Putamen (tissue), 1 donor: ENCODE measurements around the gene RECQL.

ENCODE experiments used
- DNase-seq: peaks from one replicate; pipeline ENCODE4 v3.0.0-alpha.2; 2016; ENCODE audit warnings: low spot score

Gene RECQL, protein sequence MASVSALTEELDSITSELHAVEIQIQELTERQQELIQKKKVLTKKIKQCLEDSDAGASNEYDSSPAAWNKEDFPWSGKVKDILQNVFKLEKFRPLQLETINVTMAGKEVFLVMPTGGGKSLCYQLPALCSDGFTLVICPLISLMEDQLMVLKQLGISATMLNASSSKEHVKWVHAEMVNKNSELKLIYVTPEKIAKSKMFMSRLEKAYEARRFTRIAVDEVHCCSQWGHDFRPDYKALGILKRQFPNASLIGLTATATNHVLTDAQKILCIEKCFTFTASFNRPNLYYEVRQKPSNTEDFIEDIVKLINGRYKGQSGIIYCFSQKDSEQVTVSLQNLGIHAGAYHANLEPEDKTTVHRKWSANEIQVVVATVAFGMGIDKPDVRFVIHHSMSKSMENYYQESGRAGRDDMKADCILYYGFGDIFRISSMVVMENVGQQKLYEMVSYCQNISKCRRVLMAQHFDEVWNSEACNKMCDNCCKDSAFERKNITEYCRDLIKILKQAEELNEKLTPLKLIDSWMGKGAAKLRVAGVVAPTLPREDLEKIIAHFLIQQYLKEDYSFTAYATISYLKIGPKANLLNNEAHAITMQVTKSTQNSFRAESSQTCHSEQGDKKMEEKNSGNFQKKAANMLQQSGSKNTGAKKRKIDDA

DNA sequence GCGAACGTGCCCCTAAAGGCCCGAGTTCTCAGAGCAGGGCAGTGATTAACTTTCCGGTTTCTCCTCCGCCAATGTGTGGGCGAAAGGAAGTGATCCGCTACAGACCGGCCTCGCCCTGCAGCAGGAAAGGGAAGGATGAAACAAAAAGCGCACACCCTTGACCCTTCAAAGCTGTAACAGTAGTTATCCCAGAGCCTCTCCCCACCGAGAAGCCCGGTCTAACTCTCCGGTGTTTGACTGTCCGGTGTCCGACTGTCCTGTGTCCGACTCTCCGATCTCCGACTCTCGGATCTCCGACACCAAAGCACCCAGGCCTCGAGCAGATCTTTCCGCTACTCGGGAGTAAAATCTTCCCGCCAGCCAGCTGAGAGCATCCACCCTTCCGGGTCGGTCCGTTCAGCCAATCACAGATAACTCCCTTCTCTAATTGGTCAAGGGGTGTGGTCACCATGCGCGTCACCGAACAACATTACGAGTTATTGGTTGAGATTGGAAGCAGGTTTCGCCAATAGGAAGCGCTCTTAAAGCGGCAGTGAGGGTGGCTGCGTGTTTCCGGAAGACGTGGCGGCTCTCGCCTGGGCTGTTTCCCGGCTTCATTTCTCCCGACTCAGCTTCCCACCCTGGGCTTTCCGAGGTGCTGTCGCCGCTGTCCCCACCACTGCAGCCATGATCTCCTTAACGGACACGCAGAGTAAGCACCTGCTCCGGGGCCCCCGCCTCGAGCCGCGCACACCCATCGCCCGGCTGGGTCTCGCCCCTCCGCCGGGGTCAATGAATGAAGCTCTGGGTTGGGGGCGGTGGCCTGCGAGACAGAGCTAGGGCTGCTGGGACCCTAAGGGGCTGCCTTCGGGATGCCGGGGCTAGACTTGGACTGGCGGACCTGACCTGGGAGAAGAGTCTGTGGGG is at the start of gene RECQL, which contains the start of gene GOLT1B:
TSS of gene RECQL (minus strand) at position 378 of the 906 bp plus-strand sequence. CDS start 2,065 bp downstream, outside the sequence.
TSS of gene GOLT1B (plus strand) at position 532 of the 906 bp plus-strand sequence. CDS start at position 667, 135 bp downstream.
- peak; percentile 98 for DNase-seq

DNA sequence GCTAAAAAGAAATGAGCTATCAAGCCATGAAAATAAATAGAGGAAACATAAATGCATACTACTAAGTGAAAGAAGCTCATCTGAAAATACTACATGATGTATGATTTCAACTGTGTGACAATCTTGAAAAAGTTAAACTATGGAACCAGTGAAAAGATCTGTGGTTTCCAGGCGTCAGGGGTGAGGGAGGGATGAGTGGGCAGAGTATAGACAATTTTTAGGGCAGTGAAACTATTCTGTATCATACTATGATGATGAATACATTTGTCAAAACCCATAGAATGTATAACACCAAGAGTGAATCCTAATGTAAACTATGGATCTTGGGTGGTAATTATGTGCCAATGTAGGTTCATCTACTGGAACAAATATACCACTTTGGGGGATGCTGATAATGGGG is 46.0 kb upstream of the RECQL start:
- no peak for DNase-seq

DNA sequence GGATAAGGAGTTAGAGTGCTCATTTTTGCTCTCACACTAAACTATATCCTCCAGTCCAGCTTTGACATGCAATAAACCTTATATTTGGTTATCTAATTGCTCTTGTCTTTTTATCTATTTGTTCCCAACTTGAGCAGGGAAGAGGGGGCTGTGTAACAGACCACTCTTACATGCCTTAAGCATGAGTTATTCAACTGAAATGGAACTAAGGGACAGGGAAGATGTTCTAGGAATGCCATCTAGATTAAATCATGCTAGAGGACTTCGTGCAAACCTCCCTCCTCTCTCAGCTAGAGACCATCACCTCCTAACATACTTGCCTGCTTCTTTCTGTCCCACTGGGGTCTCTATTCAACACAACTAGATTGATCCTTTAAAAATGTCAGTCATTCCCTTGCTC is 45.3 kb upstream of the RECQL start:
- DNase-seq = no peak

DNA sequence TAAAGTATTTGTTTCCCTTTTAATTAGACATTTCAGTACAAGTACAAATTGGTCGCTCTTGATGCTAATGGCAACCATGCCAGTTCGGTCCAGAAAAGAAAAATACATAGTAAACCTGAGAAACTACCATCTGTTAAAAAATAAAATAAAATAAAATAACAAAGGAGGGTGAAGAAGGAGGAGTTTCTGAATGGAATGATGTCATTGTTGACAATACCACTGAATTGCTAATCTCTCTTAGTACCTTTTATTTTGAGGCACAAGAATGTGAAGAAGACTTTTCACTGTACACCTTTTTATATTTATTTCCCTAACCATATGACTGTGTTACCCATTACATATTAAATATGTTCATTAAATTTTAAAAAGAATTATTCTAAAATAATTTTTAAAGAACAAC is 44.1 kb upstream of the RECQL start:
- DNase-seq = no peak

DNA sequence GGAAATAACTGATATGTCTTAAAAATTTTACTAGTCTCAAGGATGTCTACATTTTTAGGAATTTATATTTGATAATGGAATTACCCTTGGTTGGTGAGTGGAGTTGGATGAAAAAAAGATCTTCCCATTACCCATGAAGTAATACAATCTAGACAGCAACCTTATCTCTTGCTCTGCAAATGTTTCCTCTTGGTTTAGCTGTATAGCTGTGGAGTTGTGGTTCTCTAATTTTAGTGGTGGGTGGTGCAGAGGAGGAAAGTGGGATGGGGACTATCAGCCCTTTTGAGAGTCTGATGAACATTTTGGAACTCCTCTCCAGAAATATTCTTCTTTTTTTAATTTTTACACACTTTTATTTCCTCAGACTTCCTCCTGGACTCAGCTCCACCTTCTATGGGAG is 41.7 kb upstream of the RECQL start:
- DNase-seq = no peak

DNA sequence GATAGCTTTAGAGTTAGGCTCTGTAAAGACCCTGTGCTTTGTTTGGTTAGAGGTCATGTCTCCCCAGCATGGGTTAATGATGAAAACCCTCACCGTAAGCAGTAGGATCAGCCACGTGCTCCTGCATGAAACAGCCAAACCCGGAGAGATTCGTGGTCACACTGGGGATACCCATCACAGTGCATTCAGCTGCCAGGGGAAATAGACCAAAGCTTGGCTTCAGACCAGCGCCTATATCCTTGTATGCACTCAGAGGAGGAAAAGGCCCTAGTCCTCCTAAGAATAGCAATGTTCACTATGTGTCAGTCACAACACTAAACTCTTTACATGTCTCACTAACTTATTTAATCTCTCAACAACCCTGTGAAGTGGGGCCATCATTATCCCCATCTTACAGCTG is 41.0 kb upstream of the RECQL start:
- no peak for DNase-seq

DNA sequence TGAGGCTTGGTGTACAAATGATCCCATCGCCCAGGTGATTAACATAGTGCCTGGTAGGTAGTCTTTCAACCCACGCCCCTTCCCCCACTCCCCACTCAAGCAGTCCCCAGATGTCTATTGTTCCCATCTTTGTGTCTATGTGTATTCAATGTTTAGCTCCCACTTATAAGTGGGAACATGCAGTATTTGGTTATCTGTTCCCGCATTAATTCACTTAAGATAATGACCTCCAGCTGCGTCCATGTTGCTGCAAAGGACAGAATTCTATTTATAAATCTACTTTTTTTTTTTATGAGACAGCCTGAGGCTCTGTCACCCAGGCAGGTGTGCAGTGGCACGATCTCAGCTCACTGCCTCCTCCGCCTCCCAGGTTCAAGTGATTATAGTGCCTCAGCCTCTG is 40.3 kb upstream of the RECQL start:
- DNase-seq = no peak

DNA sequence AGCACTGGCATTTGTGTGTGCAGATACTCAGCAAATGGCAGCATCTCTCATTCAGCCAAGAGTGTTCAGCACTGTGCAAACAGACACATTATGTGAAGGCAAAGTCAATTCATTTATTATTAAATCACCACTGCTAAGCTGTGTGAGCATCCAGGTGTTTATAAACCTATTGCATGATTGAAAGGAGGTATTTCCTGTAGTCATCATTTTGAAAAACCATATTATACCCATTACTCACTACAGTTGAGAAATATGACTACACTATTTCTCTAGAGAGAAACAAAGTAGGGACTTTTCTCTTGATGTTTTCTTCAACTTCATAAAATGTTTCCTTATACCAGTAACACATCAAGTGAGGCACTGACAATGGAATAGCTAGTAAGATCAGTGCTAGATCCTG is 38.4 kb upstream of the RECQL start:
- no peak for DNase-seq

DNA sequence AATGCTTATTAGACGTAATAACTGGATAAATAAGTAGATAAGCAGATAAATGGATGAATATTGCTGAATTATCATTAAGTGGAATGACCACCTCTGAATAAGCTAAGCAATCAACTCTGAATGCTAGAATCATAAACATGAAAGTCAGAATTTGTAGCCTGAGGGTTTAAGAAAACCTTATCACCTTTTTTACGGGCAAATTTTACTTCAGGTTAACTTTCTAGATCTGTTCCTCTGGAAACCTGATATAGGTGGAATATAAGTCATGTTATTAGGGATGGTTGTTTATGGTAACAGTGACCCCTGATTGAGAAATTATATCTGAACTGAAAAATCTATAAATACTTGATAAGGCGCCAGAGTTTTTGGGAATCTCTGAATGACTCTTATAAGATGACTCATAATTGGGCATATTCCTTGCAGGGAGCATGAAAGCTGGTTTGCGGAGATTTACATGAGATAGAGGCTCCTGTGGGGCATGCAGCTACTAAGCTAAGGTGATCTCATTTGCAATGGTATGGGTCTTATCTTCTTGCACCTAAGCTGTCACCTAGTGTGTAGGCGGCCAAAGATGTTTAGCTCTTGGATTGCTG is 36.7 kb upstream of the RECQL start:
- DNase-seq = no peak

DNA sequence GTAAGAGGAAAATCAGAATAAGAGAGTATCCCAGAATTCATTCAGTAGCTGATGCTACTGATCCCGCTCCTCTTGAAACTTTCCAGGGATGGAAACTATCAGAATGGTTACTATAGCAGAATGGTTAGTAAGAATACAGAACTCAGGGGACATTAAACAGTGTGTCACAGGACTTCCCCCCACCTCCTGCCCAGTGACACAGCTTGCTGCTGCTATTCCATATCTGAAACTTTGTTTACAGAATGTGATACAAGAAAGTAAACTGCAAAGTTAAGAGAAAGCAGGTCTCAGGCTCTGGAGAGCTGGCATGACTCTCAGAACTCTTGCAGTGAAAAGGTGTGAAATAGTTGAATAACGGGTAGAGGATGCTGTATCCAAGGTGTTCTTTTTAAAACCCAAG is 28.0 kb upstream of the RECQL start:
- no peak for DNase-seq

DNA sequence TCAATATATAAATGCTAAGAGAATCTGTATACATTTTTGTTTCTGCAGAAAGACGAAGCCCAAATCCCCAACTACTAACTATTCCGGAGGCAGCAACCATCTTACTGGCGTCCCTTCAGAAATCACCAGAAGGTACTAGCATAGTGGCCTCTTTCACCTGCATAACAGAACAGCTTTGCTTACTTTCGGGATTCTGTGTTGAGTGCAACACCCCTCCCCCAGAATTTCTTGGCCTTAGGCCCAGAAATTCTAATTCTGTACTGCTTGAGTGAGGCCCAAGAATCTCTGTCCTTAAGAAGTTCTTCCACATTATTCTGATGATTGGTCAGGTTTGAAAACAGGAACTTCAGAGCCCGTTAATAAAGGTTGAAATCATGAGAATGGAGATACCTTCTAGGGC is 27.5 kb upstream of the RECQL start:
- DNase-seq = peak; percentile 14

DNA sequence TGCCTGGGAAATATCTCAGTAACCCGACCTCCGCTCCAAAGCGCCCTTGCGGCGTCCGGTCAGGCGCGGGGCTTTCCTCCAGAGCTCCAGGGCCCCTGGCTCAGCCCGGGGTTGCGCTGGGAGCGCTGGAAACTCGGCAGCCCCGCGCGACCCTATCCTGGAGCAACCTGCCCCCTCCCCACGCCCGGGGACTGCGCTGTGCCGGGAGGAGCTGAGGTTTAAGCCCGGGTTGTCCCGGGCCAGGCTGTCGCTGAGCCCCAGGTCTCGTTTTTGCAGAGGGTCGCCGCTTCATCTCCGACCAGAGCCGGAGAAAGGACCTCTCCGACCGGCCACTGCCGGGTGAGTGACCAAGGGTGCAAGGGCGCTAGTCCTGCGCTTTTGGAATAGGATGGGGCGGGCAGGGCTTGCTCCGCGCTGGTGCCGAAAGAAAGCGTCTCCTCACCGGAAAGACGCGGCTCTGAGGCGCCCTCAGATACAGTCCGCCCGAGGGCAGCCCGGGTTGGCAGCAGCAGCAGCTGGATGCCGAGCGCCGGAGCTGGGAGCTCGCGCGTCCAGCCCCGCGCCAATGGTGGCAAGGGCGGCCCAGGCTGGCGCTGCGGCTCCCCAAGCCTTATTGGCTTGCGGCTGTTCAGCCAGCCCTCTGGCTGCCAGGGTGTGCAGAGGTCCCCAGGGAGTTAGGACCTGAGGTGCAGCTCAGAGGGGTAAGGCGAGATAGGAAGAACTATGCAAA is 26.2 kb upstream of the RECQL start:
- DNase-seq = peak; percentile 71

DNA sequence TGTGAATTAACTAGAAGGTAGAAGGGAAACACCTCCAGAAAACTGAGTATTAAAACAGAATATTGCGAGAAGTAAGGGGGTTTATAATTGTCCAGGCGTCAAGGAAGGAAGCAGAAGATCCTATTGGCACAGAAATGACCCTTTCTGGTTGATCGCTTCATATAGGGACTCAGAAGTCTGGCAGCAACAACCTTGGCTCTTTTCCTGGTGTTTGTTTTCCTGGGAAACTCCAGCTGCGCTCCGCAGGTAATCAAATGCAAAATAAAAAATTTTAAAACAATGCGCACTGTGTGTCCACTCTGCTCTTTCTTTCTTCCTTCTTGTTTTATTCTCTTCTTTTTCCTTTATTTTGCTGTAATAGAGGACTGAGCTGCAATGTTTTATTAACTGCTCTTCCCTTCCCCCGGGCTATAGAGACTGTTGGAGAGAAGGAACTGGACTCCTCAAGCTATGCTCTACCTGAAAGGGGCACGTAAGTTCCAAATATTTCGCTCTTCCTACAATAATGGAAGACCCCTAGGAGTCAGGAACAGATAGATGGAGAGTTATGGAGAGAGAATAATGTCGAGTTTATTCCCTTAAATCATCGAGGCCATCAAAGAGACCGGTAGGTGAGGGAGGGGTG is 25.4 kb upstream of the RECQL start:
- DNase-seq = no peak

DNA sequence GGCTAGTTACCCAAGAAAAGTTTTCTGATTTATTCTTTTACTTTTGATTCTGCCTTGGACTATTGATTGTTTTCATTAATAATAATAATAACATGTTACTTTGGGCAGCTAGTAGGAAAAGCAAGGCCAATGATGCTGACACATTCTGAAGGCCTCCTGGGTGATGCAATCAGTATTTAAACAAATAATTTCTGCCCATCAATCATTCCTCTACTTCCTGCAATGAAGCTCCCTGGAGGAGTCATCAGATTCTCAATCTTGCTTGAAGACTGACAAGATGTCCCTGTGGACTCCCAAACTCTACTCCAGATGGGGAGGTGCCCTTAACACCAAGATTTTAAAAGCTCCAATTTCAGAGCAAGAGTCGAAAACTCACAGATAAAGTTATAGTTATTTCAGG is 24.6 kb upstream of the RECQL start, which contains the start of gene SPX:
TSS of gene SPX (plus strand) at position 244 of the 400 bp plus-strand sequence. CDS start 177 bp downstream, outside the sequence.
- no peak for DNase-seq

DNA sequence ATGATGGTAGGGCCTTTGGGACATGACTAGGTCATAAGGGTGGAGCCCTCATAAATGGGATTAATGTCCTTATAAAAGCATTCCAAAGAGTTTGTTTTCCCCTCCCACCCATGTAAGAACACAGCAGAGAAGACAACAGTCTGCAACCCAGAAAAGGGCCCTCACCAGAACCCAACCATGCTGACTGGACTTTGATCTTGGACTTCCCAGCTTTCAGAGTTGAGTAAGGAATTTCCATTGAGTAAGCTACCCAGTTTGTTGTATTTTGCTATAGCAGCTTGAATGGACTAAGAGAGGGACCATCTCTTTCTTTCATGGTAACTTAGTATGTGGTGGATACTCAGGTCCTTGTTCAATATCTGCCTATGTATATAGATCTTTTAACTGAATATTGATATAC is 21.7 kb upstream of the RECQL start:
- DNase-seq = no peak

DNA sequence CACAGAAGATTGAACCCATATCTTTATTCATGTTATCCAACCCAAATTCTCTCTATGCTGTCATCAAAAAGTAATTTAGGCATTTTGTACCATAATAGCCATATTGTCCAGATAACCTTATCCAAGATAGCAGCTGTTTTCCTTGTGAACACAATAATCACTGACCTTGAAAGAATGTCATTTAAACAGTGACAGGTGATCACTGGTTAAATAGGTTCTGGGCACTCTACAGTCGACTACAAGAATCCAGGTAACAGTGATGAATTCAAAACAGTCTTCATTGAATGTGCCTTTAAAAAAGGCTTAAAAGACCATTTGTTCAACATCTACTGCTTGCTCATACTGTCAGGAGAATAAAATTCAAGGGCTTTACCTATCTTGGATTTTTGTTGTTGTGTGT is 20.1 kb upstream of the RECQL start:
- DNase-seq = no peak

DNA sequence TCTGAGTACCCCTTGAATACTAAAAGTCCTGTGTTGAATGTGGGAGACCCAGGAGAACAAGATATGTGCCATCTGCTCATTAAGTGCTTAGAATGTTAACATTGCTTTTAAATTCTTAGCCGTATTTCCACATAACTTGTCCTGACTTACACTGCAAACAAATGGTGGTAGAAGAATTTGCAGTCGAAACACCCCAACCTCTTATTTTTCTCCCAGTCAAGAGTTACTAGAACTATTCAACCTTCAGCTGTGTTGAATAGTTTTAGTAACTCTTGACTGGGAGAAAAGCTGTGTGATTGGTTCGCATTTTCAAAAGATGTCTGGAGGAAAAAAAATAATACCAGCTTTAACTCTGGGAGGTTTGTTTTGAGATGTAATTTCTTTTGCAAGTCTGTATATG is 17.0 kb upstream of the RECQL start:
- no peak for DNase-seq

DNA sequence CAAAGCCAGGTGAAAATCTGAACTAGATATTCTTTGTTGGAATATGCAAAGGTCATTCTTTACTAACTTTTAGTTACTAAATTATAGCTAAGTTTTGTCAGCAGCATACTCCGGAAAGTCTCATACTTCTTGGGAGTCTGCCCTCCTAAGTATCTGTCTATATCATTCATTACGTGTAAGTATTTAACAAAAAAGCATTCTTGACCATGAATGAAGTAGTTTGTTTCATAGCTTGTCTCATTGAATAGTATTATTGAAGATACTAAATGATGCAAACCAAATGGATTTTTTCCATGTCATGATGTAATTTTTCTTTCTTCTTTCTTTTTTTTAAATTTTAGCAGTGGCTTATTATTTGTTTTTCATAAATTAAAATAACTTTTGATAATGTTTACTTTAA is 14.8 kb upstream of the RECQL start:
- no peak for DNase-seq

DNA sequence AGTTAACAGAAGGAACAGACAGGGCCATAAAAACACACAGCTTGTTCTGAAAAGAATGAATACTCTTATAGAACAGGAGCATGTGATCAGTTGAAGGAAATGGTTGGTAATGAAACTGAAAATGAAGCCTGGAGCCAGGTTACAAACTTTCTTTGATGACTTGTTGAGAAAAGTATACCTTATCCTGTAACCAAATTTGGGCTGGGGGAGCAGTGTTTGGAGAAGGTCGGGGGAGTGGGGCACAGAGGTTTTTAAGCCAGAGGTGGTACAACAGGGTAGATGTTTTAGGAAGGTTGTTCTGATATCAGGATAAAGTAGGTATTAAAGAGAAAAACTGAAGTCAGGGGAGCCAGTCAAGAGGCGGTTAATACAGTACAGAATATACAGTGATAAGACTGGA is 8.3 kb upstream of the RECQL start:
- DNase-seq = no peak

DNA sequence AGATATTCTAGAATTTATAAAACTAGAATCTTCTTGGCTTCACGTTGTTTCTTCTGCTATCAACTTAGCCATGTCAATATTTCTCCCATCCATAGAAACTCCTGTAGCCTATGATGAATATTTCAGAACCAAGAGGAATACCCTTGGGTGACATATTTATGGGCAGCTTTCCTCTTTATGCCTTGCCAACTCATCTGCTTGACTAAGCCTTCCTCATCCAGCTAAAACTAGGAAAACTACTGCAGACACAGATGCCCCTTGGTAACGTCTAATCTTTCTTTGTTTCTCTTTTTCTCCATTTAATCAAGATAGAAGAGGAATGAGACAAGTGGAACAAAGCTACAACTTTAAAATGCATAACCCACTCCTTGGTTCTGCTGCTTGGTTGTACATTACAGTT is 6.4 kb upstream of the RECQL start:
- DNase-seq = no peak

DNA sequence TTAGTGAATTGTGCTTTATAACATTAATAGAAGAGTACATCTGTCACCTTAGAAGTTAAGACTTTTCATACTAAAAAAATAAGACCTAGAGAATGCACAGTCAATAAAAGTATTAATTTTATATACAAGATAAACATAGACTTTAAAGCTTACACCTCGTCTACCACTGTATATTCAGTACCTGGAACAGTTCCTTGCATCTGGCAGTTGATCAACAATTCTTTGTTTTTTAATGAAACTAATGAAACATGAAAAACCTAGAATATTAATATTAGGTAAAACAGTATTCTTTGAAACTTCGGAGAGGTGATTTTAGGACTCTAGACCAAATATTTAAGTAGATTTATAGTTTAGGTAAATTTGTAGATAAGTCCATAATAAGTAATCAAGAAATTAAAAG is 4.5 kb upstream of the RECQL start:
- DNase-seq = no peak
